OCI-LY1 (cell line): ENCODE data around the gene MRPS31.

Experiments
- EZH2 ChIP-seq: fragments of 200-600 bp; sonication (generic), shearing (Covaris generic); IDR thresholded peaks from 2 replicates; pipeline ENCODE4 v1.8.0; 2017; ENCODE audit warnings: borderline replicate concordance, mixed run types, mild to moderate bottlenecking, antibody characterized with exemption, low read length, moderate library complexity, mixed read lengths
- TF ChIP-seq, protein P1 (sequence below): fragments of 200-600 bp; sonication (generic), shearing (Covaris generic); IDR thresholded peaks from 2 replicates; pipeline ENCODE4 v1.5.1; 2017; ENCODE audit warnings: mild to moderate bottlenecking, antibody characterized with exemption, low read length, moderate library complexity, mixed read lengths

DNA sequence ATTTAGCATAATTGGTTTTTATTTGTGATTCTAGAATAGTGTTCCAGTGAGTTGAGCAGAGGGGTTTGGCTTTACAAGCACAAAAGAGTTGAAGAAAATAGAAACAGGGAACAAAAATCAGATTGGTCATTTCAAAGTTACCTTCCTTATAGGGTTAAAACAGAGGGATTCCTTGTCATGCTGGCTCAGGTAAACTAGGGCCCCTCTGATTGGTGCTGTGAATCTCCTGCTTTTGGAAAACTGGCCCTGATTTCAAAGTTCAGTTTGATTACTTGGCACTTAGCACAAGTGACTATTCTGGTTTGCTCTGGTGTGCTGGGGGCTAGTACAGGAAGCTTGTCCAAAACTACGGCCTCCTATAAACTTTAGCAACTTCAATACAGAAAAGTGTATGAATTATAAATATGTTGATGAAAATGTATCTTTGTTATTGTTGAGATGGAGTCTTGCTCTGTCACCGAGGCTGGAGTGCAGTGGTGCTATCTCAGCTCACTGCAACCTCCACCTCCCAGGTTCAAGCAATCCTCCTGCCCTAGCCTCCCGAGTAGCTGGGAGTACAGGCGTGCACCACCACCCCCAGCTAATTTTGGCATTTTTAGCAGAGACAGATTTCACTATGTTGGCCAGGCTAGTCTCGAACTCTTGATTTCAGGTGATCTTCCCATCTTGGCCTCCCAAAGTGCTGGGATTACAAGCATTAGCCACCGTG is 1.9 kb upstream of the MRPS31 start:
- TF ChIP-seq, protein P1, sequence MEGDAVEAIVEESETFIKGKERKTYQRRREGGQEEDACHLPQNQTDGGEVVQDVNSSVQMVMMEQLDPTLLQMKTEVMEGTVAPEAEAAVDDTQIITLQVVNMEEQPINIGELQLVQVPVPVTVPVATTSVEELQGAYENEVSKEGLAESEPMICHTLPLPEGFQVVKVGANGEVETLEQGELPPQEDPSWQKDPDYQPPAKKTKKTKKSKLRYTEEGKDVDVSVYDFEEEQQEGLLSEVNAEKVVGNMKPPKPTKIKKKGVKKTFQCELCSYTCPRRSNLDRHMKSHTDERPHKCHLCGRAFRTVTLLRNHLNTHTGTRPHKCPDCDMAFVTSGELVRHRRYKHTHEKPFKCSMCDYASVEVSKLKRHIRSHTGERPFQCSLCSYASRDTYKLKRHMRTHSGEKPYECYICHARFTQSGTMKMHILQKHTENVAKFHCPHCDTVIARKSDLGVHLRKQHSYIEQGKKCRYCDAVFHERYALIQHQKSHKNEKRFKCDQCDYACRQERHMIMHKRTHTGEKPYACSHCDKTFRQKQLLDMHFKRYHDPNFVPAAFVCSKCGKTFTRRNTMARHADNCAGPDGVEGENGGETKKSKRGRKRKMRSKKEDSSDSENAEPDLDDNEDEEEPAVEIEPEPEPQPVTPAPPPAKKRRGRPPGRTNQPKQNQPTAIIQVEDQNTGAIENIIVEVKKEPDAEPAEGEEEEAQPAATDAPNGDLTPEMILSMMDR: no peak
- no peak for TF ChIP-seq EZH2
